ENCODE measurements around the gene FGGY.

Gene FGGY

DNA sequence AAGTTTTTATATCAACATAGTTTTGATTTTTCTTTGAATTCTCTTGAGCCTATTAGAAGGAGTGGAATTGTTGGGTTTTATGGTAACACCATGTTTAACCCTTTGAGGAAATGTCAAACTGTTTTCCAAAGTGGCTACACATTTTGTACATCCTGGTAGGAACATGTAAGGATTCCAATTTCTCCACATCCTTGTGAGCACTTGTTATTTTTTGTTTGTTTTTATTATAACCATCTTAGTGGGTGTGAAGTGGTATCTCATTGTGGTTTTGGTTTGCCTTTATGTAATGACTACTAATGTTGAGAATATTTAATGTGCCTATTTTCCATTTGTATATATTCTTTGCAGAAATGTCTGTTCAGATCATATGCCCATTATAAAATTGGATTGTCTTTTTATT is 120.5 kb downstream of the FGGY start:
- DNase-seq = no peak

GRCh38 chr1:59418363-59419144 is 121.7 kb downstream of the FGGY start:
- no peak for DNase-seq

GRCh38 chr1:59419361-59420140 is 122.7 kb downstream of the FGGY start:
- DNase-seq = no peak

DNA sequence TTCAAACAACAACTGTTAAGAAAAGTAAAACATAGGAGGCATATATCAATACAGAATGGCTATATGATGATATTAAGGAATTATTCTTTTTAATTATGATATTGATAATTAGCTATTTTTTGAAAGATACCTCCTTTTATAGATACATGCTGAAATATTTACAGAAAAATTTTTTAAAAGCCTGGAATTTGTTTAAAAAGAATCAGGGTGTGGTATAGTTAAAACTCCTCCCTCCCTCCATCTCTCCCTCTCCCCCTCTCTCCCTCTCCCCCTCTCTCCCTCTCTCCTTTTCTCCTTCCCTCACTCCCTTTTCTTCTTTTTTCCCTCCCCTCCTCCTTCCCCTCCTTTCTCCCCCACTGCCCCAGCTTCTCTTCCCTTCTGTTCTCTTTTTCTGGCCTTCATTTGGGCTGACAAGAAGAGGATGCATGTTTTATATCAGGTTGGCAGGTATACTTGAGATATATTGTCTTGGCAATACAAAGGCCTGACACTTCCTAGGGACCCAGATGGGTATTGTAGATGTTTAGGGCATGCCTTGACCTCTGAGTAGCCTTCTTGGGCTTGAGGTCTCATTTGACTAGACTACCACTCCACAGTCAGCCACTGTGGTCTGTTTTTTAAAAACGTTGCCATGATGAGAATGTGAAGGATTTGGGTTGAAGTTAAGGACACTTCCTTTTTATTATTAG is 124.5 kb downstream of the FGGY start:
- no peak for DNase-seq

GRCh38 chr1:59422921-59423575 is 126.2 kb downstream of the FGGY start:
- DNase-seq = peak; percentile 60

DNA sequence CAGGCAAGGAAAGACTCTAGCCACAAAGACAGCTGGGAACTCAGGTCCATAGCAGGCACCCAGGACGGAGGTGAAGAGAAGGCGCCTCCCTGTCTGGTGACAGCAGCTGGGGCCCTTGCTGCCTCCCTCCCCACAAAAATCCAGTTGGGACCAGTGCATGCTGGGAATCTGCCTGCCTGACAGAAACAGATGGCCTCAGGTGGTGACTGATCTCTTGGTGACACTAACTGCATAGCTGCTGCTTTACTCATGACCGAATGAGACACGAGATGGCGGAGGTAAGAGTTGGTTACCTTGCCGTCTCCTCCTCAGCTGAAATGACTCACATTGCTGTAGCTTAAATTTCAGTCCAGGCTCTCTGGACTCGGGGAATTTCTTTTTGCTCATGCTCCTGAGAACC is 130.3 kb downstream of the FGGY start:
- DNase-seq = no peak

- DNase-seq = no peak
Measured at GRCh38 chr1:59427784-59428183, 130.9 kb downstream of the FGGY start.

DNA sequence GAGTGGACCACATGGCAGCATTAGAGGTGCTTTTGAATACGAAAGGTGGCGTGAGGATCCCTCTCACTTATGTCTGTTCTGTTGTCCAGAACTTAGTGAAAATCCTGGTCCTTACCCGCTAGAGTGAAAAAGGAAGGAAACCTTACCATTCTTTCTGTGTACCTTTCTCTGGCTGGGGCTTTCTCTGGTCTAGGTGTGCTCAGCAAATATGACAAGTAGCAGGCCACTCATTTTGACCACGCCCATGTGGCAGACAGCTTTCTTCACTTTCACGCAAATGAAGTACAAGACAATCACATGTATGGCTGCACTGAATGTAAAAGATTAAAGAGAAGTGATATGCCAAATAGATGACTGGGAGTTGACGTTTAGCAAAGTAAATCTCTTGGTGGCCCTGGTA is 131.9 kb downstream of the FGGY start:
- no peak for DNase-seq

- DNase-seq = no peak
Measured at GRCh38 chr1:59429656-59430055, 132.8 kb downstream of the FGGY start.

DNA sequence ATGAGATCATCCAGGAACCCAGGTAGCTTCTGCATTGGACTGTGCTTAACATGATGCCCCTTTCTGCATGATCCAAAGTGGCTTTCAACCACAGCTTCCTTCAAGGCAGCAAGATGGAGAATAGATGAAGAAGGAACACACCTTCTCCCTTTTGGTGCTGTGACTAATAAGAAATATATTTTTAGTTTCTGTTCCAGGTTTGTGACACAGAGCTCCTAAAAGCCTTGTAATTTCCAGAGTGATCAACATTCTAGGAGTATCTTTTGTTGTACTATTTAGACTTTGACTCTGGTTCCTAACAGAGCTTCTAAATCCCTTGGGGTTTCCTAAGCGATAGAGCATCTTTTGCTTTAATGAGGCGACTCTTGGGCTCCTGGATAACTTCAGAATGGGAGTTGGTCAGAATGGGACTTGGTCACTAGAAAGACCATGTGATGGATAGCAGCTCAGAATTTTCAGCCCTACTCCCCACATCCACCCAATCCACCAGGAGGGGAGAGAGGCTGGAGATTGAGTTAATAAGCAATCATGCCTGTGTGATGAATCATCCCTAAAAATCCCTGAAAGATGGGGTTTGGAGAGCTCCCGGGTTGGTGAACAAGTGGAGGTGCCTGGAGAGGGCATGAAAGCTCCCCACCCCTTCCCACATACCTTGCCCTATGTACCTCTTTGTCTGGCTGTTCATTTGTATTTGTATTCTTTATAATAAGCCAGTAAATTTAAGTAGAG is 134.8 kb downstream of the FGGY start:
- no peak for DNase-seq

DNA sequence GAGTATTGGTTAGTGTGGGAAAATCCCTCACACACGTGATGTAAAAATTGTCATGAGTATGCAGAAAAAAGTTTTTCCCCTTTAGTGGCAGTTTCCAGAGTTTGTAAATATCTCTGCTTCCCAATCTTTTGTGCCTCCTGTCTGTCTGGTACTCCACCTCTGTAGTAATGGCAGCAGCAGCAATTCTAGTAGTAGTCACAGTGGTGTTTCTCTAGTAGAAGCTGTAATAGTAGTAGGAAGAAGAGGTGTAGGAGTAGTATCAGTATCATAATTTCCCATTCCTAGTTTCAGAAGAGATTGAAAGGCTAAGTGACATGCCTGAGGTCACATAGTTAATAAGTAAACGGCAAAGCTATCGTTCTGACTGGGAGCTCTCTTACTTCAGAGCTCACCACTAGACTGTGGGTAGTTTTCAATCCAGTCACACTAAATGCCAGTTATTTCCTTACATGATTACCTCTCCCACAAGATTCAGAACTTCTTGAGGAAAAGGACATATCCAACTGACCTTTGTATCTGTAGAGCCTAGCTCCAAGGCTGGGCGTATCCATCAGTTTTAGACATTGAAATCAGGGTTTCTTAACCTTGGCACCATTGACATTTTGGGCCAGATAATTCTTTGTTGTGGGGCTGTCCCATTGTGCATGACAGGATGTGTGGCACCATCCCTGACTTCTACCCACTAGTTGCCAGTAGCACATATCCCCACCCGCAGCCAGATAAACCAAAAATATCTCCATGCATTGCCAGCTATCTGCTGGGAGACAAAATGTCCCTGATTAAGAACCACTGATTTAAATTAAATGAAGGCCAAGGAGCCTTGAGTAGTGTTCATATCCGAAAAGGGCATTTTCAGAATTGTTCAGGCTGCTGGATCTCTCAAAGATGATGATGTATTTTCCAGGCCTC is 135.9 kb downstream of the FGGY start:
- DNase-seq = peak; percentile 16

GRCh38 chr1:59433440-59433813 is 136.5 kb downstream of the FGGY start:
- no peak for DNase-seq

- DNase-seq = no peak
Measured at GRCh38 chr1:59434336-59434735, 137.4 kb downstream of the FGGY start.

DNA sequence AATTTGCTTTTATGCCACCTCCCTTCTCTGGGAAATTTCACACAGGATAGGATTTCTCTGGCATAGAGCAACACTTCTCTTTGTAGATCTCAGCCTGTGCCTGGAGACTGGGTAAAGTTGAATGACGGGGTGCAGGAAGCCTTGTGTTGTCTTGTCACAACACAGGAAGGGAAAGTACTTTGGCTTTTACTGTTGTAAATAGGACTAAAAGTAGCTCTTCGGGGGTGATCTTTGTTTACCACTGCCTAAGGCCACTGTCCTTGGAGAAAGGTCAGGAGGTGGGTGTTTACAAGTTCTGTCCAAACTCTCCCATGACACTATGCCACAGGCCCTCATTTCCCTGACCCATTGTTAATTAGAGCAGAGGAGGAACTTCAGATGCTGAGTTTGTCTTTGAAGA is 139.7 kb downstream of the FGGY start:
- DNase-seq = peak; percentile 43

- no peak for DNase-seq
Measured at GRCh38 chr1:59438058-59438560, 141.2 kb downstream of the FGGY start.

GRCh38 chr1:59442492-59442891 is 145.6 kb downstream of the FGGY start:
- DNase-seq = no peak

GRCh38 chr1:59443310-59443709 is 146.4 kb downstream of the FGGY start:
- no peak for DNase-seq

DNA sequence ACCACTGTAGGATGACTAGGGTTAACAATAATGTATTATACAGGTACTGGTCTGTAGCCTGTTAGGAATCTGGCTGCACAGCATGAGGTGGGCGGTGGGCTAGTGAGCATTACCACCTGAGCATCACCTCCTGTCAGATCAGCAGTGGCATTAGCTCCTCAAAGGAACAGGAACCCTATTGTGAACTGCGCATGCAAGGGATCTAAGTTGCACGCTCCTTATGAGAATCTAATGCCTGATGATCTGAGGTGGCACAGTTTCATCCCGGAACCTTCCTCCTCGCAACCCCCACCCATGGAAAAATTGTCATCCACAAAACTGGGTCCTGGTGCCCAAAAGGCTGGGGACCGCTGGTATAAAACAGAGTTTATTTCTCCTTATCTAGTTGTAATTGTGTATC is 147.6 kb downstream of the FGGY start:
- DNase-seq = no peak

DNA sequence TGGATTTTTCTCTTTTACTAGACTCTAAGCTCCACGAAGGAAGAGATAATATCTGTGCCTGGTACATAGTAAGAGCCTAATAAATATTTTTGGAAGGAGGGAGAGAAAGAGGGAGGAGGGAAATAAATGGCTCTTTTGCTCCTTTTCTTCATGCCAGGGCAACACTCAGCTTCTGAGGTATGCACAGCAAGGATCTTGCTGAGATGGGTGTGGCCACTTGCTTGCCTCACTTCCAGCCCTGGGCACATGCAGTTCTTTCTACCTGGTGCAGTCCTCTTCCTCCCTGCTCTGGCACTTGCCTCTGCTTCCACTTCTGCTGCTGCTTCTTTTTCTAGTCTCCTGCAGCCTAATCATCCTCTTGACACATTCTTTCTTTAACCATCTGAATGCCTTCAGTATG is 148.1 kb downstream of the FGGY start:
- DNase-seq = no peak

DNA sequence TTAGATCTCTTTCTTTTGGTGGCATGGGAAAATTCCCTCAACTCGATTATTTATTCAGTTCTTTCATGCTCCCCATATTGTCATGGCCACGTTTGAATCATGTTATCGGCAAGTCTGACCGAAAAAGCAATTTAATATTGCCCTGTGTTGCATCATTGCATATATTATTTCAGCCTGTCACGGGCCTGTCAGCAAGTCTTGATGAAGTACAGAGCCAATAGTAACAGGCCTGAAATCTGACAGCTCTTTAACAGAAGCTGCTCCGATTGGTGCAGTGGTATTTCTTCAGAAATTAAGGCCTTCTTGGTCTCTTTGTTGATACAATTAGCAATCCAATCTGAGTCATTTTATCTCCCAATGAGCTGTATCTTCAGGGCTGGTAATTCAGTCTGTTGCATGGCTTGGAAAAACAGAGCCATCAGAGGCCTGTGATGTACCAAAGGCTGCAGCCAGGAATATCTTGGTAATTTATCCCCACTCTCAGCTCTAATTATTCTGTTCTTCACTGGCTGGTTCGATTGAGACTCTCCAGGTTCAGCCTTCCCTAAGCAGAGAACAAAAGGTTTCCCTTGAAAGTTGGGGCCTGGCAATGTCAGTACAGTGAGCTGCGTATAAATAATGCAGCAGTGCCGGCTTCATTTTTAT is 149.5 kb downstream of the FGGY start:
- no peak for DNase-seq

GRCh38 chr1:59452026-59452425 is 155.1 kb downstream of the FGGY start:
- DNase-seq = no peak

Data from suppressor macrophage treated with lipopolysaccharide for 4 hours (primary cell).